ENCODE results near the gene PRRT3. TPM values are rescaled to one million over a fixed set of nuclear protein-coding genes. Genes with fewer than 3 reads are reported as not detected.
A peak's percentile ranks its signal among the peaks of the same experiment; 100 is the strongest.
"Not testable (repeated sequence)": the region's sequence is repeated elsewhere in the genome, so short reads cannot be mapped to it uniquely, and the experiment has no call there.

PRRT3 gene
- total and polyA plus RNA-seq, 4 donors, result 3.8 to 15.5 (median 8.1) TPM

DNA sequence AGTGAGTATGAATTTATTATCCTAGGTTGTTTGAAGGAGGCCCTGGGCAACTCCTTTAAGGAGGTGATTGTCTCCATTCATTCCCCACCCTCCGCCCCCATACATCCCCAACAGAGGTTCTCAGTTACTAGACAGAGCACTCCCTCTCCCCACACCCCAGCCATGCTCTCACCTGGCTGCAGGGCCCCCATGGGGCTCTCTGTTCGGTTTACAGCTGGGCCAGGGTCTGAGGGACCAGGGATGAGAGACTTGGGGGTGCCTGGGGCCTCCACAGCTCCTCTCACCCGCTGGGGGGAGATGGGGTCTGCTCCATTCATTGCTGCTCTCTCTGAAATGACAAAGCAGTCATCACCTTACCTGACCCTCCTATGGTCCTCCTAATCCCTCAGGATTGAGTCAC is 3.6 kb downstream of the PRRT3 start:
- Histone ChIP-seq H3K4me1 (ENCODE audit: control insufficient read depth, insufficient read depth, low read length) (peaks cover 31% of the 10 kb centered on the region), H3K27me3 (ENCODE audit: control insufficient read depth, insufficient read depth, low read length) (no peaks in the 10 kb centered on the region), H3K9me3 (ENCODE audit: control insufficient read depth, insufficient read depth, low read length) (no peaks in the 10 kb centered on the region), H3K36me3 (ENCODE audit: control insufficient read depth, insufficient read depth, low read length) (peaks cover 36% of the 10 kb centered on the region), H3K4me3 (ENCODE audit: low read depth, low read length) (no peak overlapping the region), H3K27ac (ENCODE audit: low read depth, low read length) (no peak overlapping the region)
- DNase-seq (ENCODE audit: low read depth in 4 of 6, low spot score in 6 of 6), result no peak
- 100% methylated on average over 1 of the region's 3 CpGs for WGBS (ENCODE audit: insufficient coverage)

DNA sequence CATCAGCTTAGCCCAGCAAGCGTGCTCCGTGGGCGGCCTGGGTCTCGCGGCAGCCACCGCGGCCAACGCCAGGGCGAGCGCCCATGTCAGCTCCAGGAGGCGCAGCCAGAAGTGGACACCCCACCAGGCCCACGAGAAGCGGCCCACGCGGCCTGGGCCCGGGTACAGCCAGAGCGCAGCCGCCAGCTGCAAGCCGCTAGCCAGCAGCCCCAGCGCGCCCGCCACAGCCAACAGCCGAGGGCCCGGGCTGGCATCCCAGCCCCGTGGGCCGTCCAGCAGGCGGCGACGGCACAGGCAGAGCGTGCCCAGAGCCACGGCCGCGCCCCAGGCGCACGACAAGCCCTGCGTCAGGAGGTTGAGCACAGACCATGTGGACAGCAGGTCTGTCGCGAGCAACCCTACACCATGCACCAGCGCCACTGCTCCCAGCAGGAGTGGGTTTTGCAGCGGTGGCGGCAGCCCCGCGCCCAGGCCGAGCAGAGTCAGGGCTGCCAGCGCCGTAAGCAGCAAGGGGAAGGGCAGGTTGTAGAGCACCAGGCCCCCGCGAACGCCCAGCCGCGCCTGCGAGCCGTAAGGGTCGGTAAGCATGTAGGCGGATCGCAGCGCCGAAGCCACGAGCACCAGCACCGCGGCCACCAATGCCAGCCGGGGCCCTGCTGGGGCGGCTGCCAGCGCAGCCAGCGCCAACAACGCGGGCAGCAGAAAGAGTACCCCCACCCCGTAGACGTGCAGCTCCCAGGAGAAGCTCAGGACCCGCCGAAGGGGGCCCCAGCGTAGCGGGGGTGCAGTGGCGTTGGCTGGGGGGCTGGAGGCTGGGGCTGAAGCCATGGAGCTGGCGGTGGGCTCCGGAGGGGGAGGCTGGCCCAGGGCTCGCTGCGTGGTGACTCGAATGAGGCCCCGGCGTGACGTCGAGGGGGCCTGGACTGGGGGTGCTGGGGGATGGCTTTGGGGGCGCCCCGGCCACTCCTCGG is 4.9 kb downstream of the PRRT3 start:
- peak overlapping the region; percentile 61 for H3K4me3 ChIP-seq (ENCODE audit: low read depth, low read length)
- no peaks in the 10 kb centered on the region for H3K9me3 ChIP-seq (ENCODE audit: control insufficient read depth, insufficient read depth, low read length)
- WGBS (ENCODE audit: insufficient coverage), result 17% methylated on average over 74 of the region's 86 CpGs
- peak in 3 of 6 donors; percentile 28 to 85 (median 72) for DNase-seq (ENCODE audit: low read depth in 4 of 6, low spot score in 6 of 6)
- peaks cover 31% of the 10 kb centered on the region for H3K4me1 ChIP-seq (ENCODE audit: control insufficient read depth, insufficient read depth, low read length)
- H3K27ac ChIP-seq (ENCODE audit: low read depth, low read length), result peak overlapping the region; percentile 78
- H3K36me3 ChIP-seq (ENCODE audit: control insufficient read depth, insufficient read depth, low read length), result peaks cover 49% of the 10 kb centered on the region
- H3K27me3 ChIP-seq (ENCODE audit: control insufficient read depth, insufficient read depth, low read length), result no peaks in the 10 kb centered on the region

DNA sequence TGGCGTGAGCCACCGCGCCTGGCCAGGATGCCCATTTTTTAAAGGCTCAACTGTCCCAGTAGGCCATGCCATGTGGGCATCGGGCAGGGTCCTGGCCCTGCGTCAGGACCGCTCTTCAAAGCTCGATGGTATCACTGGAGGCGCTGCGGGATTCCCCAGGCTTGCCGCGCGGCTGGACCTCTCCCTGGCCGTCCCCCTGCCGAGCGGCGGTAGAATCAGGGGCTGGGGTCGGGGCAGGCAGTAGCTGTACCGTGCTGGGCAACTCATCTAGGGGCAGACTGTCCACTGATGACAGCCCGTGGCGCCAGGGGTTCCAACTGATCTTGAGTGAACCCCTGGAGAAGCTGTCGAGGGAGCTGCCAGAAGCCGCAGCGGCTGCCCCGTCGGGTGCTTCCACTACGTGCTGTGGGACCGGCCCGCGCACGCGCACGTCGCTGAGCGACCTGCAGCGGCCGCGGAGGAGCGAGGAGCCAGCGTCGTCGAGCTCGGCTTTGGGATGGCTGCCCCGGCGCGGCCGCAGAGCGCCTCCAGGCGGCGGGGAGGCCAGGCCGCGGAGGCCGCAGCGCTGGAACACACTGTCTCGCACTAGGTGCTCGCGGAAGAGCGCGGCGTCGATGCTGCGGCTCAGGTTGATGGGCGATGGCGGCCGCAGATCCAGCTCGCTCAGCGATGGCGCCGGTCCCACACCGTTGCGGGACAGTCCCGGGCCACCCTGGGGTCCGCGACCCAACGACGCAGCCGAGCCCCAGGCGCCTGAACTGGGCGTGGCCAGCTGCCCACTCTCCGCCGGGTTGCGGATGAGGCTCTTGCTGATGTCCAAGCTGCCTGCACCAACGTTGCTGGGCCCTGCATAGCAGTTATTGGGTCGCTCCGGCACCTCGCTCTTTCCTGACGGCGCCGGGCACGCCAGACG is 5.8 kb downstream of the PRRT3 start:
- H3K27me3 ChIP-seq (ENCODE audit: control insufficient read depth, insufficient read depth, low read length), result no peaks in the 10 kb centered on the region
- H3K27ac ChIP-seq (ENCODE audit: low read depth, low read length), result peak overlapping the region; percentile 78
- WGBS (ENCODE audit: insufficient coverage), result 2% methylated on average over 90 of the region's 90 CpGs

DNA sequence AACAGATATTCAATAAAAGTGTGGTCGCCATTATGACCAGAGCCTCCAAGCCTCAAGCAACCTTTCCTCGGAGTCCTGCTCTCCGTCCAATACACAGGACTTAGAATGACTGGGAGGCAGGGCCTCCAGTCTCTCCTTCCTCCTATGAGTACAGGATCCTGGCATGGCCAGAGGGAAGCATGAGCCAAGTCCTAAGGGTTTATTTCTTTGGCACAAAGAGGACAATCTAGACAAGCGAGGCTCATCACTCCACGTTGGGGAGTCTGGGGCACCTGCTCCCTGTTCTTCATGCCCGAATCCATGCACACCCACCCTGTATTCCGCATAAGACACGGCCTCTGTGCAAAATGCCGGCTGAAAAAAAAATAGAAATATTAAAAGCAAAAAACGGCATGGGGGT is 6.8 kb downstream of the PRRT3 start:
- no peak overlapping the region for H3K4me3 ChIP-seq (ENCODE audit: low read depth, low read length)
- no peaks in the 10 kb centered on the region for H3K27me3 ChIP-seq (ENCODE audit: control insufficient read depth, insufficient read depth, low read length)
- H3K27ac ChIP-seq (ENCODE audit: low read depth, low read length), result no peak overlapping the region
- H3K4me1 ChIP-seq (ENCODE audit: control insufficient read depth, insufficient read depth, low read length), result peaks cover 21% of the 10 kb centered on the region
- 76% methylated on average over 5 of the region's 10 CpGs for WGBS (ENCODE audit: insufficient coverage)
- H3K9me3 ChIP-seq (ENCODE audit: control insufficient read depth, insufficient read depth, low read length), result no peaks in the 10 kb centered on the region
- H3K36me3 ChIP-seq (ENCODE audit: control insufficient read depth, insufficient read depth, low read length), result peaks cover 63% of the 10 kb centered on the region
- no peak for DNase-seq (ENCODE audit: low read depth in 4 of 6, low spot score in 6 of 6)

More for the DNA sequence above, 5.8 kb downstream of the PRRT3 start:
- H3K4me3 ChIP-seq (ENCODE audit: low read depth, low read length), result peak overlapping the region; percentile 61
- peak in 4 of 6 donors; percentile 62 to 96 (median 80) for DNase-seq (ENCODE audit: low read depth in 4 of 6, low spot score in 6 of 6)
- H3K36me3 ChIP-seq (ENCODE audit: control insufficient read depth, insufficient read depth, low read length), result peaks cover 54% of the 10 kb centered on the region
- H3K9me3 ChIP-seq (ENCODE audit: control insufficient read depth, insufficient read depth, low read length), result no peaks in the 10 kb centered on the region
- peaks cover 25% of the 10 kb centered on the region for H3K4me1 ChIP-seq (ENCODE audit: control insufficient read depth, insufficient read depth, low read length)

DNA sequence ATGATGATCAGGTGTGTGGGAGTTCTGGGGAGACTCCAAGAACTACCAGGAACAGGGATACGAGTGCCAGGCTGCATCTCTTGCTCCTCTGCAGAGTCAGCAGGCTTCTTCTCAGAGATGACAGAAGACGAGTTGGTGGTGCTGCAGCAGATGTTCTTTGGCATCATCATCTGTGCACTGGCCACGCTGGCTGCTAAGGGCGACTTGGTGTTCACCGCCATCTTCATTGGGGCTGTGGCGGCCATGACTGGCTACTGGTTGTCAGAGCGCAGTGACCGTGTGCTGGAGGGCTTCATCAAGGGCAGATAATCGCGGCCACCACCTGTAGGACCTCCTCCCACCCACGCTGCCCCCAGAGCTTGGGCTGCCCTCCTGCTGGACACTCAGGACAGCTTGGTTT is 7.9 kb downstream of the PRRT3 start:
- DNase-seq (ENCODE audit: low read depth in 4 of 6, low spot score in 6 of 6), result no peak
- Histone ChIP-seq H3K4me3 (ENCODE audit: low read depth, low read length) (no peak overlapping the region), H3K27ac (ENCODE audit: low read depth, low read length) (no peak overlapping the region), H3K4me1 (ENCODE audit: control insufficient read depth, insufficient read depth, low read length) (peaks cover 21% of the 10 kb centered on the region), H3K9me3 (ENCODE audit: control insufficient read depth, insufficient read depth, low read length) (no peaks in the 10 kb centered on the region), H3K36me3 (ENCODE audit: control insufficient read depth, insufficient read depth, low read length) (peaks cover 56% of the 10 kb centered on the region), H3K27me3 (ENCODE audit: control insufficient read depth, insufficient read depth, low read length) (no peaks in the 10 kb centered on the region)
- WGBS (ENCODE audit: insufficient coverage), result 92% methylated on average over 8 of the region's 11 CpGs

DNA sequence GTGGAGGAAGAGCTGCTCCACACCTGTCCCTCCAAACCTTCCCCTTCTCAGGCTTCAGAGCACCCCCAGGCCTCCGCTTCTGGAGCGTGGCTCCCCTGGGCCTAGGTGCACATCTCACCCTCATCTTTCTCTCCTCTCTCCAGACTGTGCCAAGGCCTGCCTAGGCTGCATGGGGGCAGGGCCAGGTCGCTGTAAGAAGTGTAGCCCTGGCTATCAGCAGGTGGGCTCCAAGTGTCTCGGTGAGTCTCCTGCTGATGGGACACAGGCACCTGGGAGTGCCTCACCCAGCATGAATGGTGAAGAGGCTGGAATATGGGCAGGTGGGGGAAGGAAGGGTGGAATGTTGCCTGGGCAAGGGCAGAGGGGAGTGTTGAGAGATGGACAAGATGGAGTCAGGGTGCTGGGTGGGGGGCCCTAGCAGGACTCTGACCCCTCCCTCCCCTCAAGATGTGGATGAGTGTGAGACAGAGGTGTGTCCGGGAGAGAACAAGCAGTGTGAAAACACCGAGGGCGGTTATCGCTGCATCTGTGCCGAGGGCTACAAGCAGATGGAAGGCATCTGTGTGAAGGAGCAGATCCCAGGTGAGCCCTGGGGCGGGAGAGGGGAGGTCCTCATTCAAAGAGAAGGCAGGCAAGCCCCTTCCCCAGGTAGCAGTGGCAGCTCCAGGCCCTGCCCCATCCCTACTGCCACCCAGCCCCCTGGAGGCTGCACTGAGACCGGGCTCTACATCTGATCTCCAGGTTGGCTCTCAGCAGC is 9.1 kb downstream of the PRRT3 start:
- peaks cover 21% of the 10 kb centered on the region for H3K4me1 ChIP-seq (ENCODE audit: control insufficient read depth, insufficient read depth, low read length)
- H3K4me3 ChIP-seq (ENCODE audit: low read depth, low read length), result no peak overlapping the region
- H3K36me3 ChIP-seq (ENCODE audit: control insufficient read depth, insufficient read depth, low read length), result peaks cover 54% of the 10 kb centered on the region
- no peak overlapping the region for H3K27ac ChIP-seq (ENCODE audit: low read depth, low read length)
- no peaks in the 10 kb centered on the region for H3K9me3 ChIP-seq (ENCODE audit: control insufficient read depth, insufficient read depth, low read length)
- 84% methylated on average over 11 of the region's 11 CpGs for WGBS (ENCODE audit: insufficient coverage)
- no peaks in the 10 kb centered on the region for H3K27me3 ChIP-seq (ENCODE audit: control insufficient read depth, insufficient read depth, low read length)
- no peak for DNase-seq (ENCODE audit: low read depth in 4 of 6, low spot score in 6 of 6)

DNA sequence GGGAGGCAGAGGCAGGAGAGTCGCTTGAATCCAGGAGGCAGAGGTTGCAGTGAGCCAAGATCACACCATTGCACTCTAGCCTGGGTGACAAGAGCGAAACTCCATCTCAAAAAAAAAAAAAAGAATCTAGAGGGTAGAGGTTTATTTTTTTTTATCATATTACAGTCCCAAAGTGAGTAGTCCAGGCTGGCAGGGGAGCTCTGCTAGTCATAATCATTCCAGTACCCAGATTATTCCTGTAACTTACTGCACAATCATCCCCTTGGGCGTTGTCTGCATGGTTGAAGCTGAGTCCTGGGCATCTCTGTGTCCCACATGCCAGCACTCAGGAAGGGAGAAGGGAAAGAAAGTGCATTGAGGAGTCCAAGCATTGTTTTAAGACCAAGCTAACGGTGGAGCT is 10.0 kb downstream of the PRRT3 start:
- WGBS (ENCODE audit: insufficient coverage), result 43% methylated on average over 1 of the region's 4 CpGs
- no peak overlapping the region for H3K4me3 ChIP-seq (ENCODE audit: low read depth, low read length)
- no peaks in the 10 kb centered on the region for H3K27me3 ChIP-seq (ENCODE audit: control insufficient read depth, insufficient read depth, low read length)
- no peaks in the 10 kb centered on the region for H3K9me3 ChIP-seq (ENCODE audit: control insufficient read depth, insufficient read depth, low read length)
- H3K4me1 ChIP-seq (ENCODE audit: control insufficient read depth, insufficient read depth, low read length), result peaks cover 13% of the 10 kb centered on the region
- DNase-seq (ENCODE audit: low read depth in 4 of 6, low spot score in 6 of 6), result no peak
- H3K27ac ChIP-seq (ENCODE audit: low read depth, low read length), result no peak overlapping the region
- peaks cover 57% of the 10 kb centered on the region for H3K36me3 ChIP-seq (ENCODE audit: control insufficient read depth, insufficient read depth, low read length)

DNA sequence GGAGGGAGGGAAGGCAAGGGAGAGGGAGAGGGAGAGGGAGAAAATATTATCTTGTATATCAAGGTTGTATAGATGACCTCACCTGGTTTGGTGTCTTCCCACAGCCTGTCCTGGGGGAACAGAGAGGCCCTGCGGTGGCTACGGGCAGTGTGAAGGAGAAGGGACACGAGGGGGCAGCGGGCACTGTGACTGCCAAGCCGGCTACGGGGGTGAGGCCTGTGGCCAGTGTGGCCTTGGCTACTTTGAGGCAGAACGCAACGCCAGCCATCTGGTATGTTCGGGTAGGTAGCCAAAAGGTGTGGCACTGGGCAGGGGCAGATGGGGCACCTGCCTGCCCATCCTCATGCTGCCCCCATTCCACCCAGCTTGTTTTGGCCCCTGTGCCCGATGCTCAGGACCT is 11.5 kb downstream of the PRRT3 start:
- peaks cover 59% of the 10 kb centered on the region for H3K36me3 ChIP-seq (ENCODE audit: control insufficient read depth, insufficient read depth, low read length)
- no peaks in the 10 kb centered on the region for H3K9me3 ChIP-seq (ENCODE audit: control insufficient read depth, insufficient read depth, low read length)
- WGBS (ENCODE audit: insufficient coverage), result 93% methylated on average over 10 of the region's 10 CpGs
- peaks cover 1% of the 10 kb centered on the region for H3K4me1 ChIP-seq (ENCODE audit: control insufficient read depth, insufficient read depth, low read length)
- no peak overlapping the region for H3K4me3 ChIP-seq (ENCODE audit: low read depth, low read length)
- H3K27ac ChIP-seq (ENCODE audit: low read depth, low read length), result no peak overlapping the region
- DNase-seq (ENCODE audit: low read depth in 4 of 6, low spot score in 6 of 6), result no peak
- H3K27me3 ChIP-seq (ENCODE audit: control insufficient read depth, insufficient read depth, low read length), result no peaks in the 10 kb centered on the region

DNA sequence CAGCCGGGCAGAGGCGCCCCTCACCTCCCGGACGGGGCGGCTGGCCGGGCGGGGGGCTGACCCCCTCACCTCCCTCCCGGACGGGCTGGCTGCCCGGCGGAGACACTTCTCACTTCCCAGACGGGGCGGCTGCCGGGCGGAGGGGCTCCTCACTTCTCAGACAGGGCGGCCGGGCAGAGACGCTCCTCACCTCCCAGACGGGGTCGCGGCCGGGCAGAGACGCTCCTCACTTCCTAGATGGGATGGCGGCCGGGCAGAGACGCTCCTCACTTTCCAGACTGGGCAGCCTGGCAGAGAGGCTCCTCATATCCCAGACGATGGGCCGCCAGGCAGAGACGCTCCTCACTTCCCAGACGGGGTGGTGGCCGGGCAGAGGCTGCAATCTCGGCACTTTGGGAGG is 12.3 kb downstream of the PRRT3 start:
- not testable (repeated sequence) for H3K27me3 ChIP-seq (ENCODE audit: control insufficient read depth, insufficient read depth, low read length); H3K9me3 ChIP-seq (ENCODE audit: control insufficient read depth, insufficient read depth, low read length); DNase-seq (ENCODE audit: low read depth in 4 of 6, low spot score in 6 of 6); H3K4me3 ChIP-seq (ENCODE audit: low read depth, low read length); H3K27ac ChIP-seq (ENCODE audit: low read depth, low read length); H3K4me1 ChIP-seq (ENCODE audit: control insufficient read depth, insufficient read depth, low read length)
- H3K36me3 ChIP-seq (ENCODE audit: control insufficient read depth, insufficient read depth, low read length), result peaks cover 59% of the 10 kb centered on the region
- WGBS (ENCODE audit: insufficient coverage), result no CpG with 5 or more reads among the region's 32 CpGs

All from spinal cord (tissue), 10 donors.